ENCODE results near the gene EEF2K.

GRCh38 chr16:22240023-22240710 is 34.1 kb downstream of the EEF2K start:
- TF ChIP-seq CTCF (conservative IDR thresholded peaks at IDR 0.05; ENCODE audit: low read depth, low read length) (no peak), EZH2phosphoT487 (IDR thresholded peaks at IDR 0.05; ENCODE audit: borderline replicate concordance, low read length) (no peak)
